NCI-H526 treated with DMSO at 0.1 percent for 48 hours (cell line): ENCODE results near the gene SDK2.

Experiments used
- DNase-seq: peaks from one replicate; lab custom pipeline; 2025; lab: John Stamatoyannopoulos, UW

The SDK2 gene

GRCh38 chr17:73508057-73508930 lies 136.0 kb downstream of the SDK2 start:
- no peak for DNase-seq

- DNase-seq = peak; percentile 83
Observed at GRCh38 chr17:73506470-73507435, 137.5 kb downstream of the SDK2 start.

- DNase-seq = no peak
Observed at GRCh38 chr17:73503560-73503959, 140.7 kb downstream of the SDK2 start.

GRCh38 chr17:73500414-73500999 lies 143.7 kb downstream of the SDK2 start:
- no peak for DNase-seq

GRCh38 chr17:73498886-73499554 lies 145.2 kb downstream of the SDK2 start:
- DNase-seq = no peak

GRCh38 chr17:73498176-73498575 lies 146.1 kb downstream of the SDK2 start:
- no peak for DNase-seq

- no peak for DNase-seq
Observed at GRCh38 chr17:73497721-73498120, 146.5 kb downstream of the SDK2 start.

- no peak for DNase-seq
Observed at GRCh38 chr17:73496232-73496631, 148.0 kb downstream of the SDK2 start.

- DNase-seq = no peak
Observed at GRCh38 chr17:73495641-73496040, 148.6 kb downstream of the SDK2 start.

GRCh38 chr17:73494950-73495349 lies 149.3 kb downstream of the SDK2 start:
- DNase-seq = no peak

- no peak for DNase-seq
Observed at GRCh38 chr17:73493956-73494926, 150.0 kb downstream of the SDK2 start.

GRCh38 chr17:73492821-73493814 lies 151.1 kb downstream of the SDK2 start:
- DNase-seq = peak; percentile 93

GRCh38 chr17:73492125-73492820 lies 152.0 kb downstream of the SDK2 start:
- DNase-seq = no peak

- no peak for DNase-seq
Observed at GRCh38 chr17:73491648-73492047, 152.6 kb downstream of the SDK2 start.

GRCh38 chr17:73490851-73491250 lies 153.4 kb downstream of the SDK2 start:
- DNase-seq = no peak

- DNase-seq = no peak
Observed at GRCh38 chr17:73489991-73490390, 154.3 kb downstream of the SDK2 start.

GRCh38 chr17:73489333-73489732 lies 154.9 kb downstream of the SDK2 start:
- DNase-seq = no peak

GRCh38 chr17:73485130-73485529 lies 159.1 kb downstream of the SDK2 start:
- no peak for DNase-seq

GRCh38 chr17:73482894-73483293 lies 161.4 kb downstream of the SDK2 start:
- no peak for DNase-seq
